Measurements from ENCODE around the gene SYCP2L.
"Not testable (repeated sequence)": the region's sequence is repeated elsewhere in the genome, so short reads cannot be mapped to it uniquely, and the experiment has no call there.

SYCP2L gene

GRCh38 chr6:10882253-10882630 is 4.6 kb upstream of the SYCP2L start:
- FAIRE-seq, result not testable (repeated sequence)

- no peak for FAIRE-seq
These were observed 4.1 kb upstream of the SYCP2L start for GRCh38 chr6:10882657-10883171.

- FAIRE-seq, result no peak
These were observed 3.3 kb upstream of the SYCP2L start for GRCh38 chr6:10883312-10884244.

- FAIRE-seq, result no peak
These were observed 2.4 kb upstream of the SYCP2L start for GRCh38 chr6:10884245-10884972.

GRCh38 chr6:10886365-10886690 is 524 bp upstream of the SYCP2L start:
- FAIRE-seq, result not testable (repeated sequence)

GRCh38 chr6:10890151-10890550 is 3.3 kb downstream of the SYCP2L start:
- FAIRE-seq, result no peak

- no peak for FAIRE-seq
These were observed 5.1 kb downstream of the SYCP2L start for GRCh38 chr6:10891960-10892359.

- no peak for FAIRE-seq
These were observed 8.1 kb downstream of the SYCP2L start for GRCh38 chr6:10894958-10895357.

GRCh38 chr6:10896691-10897090 is 9.8 kb downstream of the SYCP2L start:
- FAIRE-seq, result no peak

GRCh38 chr6:10901770-10902169 is 14.9 kb downstream of the SYCP2L start:
- no peak for FAIRE-seq

GRCh38 chr6:10904015-10904414 is 17.2 kb downstream of the SYCP2L start:
- FAIRE-seq, result no peak

GRCh38 chr6:10908228-10908627 is 21.4 kb downstream of the SYCP2L start:
- no peak for FAIRE-seq

- FAIRE-seq, result not testable (repeated sequence)
These were observed 32.7 kb downstream of the SYCP2L start for GRCh38 chr6:10919520-10919919.

GRCh38 chr6:10933126-10933525 is 46.3 kb downstream of the SYCP2L start:
- FAIRE-seq, result no peak

GRCh38 chr6:10939840-10940239 is 53.0 kb downstream of the SYCP2L start:
- no peak for FAIRE-seq

GRCh38 chr6:10945845-10946244 is 59.0 kb downstream of the SYCP2L start:
- no peak for FAIRE-seq

GRCh38 chr6:10947966-10948365 is 61.1 kb downstream of the SYCP2L start:
- no peak for FAIRE-seq

- FAIRE-seq, result no peak
These were observed 63.0 kb downstream of the SYCP2L start for GRCh38 chr6:10949579-10950490.

- peak; percentile 93 for FAIRE-seq
These were observed 64.9 kb downstream of the SYCP2L start for GRCh38 chr6:10951675-10952282.

- FAIRE-seq, result no peak
These were observed 67.7 kb downstream of the SYCP2L start for GRCh38 chr6:10954590-10955010.

GRCh38 chr6:10956776-10957175 is 69.9 kb downstream of the SYCP2L start:
- no peak for FAIRE-seq

- FAIRE-seq, result no peak
These were observed 70.6 kb downstream of the SYCP2L start for GRCh38 chr6:10957414-10957886.
